WTC11 (cell line): Measurements from ENCODE around the gene DOCK1.

Source experiments
- EMX1 ChIP-seq: fragments of 250-450 bp; sonication (Bioruptor Pico); IDR thresholded peaks from 2 replicates; pipeline ENCODE4 v1.8.0; 2021; ENCODE audit warnings: mild to moderate bottlenecking
- ESRRA ChIP-seq: sonication (generic); formaldehyde crosslinking; IDR thresholded peaks from 2 replicates; pipeline ENCODE4 v1.8.1; 2022; ENCODE audit warnings: mild to moderate bottlenecking, missing genetic modification reagents, borderline replicate concordance
- SP1 ChIP-seq: sonication (generic); formaldehyde crosslinking; conservative IDR thresholded peaks from 2 replicates; pipeline ENCODE4 v1.8.1; 2022; ENCODE audit warnings: missing genetic modification reagents
- TF ChIP-seq, protein P1 (sequence below): fragments of 200-600 bp; IDR thresholded peaks from 2 replicates; pipeline ENCODE4 v1.8.0; 2022; ENCODE audit warnings: antibody characterized with exemption

- TF ChIP-seq ESRRA (CRISPR knock-in tag) (no peak), SP1 (CRISPR knock-in tag) (no peak), EMX1 (no peak)
- TF ChIP-seq, protein P1, sequence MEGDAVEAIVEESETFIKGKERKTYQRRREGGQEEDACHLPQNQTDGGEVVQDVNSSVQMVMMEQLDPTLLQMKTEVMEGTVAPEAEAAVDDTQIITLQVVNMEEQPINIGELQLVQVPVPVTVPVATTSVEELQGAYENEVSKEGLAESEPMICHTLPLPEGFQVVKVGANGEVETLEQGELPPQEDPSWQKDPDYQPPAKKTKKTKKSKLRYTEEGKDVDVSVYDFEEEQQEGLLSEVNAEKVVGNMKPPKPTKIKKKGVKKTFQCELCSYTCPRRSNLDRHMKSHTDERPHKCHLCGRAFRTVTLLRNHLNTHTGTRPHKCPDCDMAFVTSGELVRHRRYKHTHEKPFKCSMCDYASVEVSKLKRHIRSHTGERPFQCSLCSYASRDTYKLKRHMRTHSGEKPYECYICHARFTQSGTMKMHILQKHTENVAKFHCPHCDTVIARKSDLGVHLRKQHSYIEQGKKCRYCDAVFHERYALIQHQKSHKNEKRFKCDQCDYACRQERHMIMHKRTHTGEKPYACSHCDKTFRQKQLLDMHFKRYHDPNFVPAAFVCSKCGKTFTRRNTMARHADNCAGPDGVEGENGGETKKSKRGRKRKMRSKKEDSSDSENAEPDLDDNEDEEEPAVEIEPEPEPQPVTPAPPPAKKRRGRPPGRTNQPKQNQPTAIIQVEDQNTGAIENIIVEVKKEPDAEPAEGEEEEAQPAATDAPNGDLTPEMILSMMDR: no peak
These were observed 535.1 kb downstream of the DOCK1 start for GRCh38 chr10:127440371-127440770.
